WTC11 (cell line): ENCODE measurements around the gene WWOX. TPM values are rescaled to one million over a fixed set of nuclear protein-coding genes. Genes with fewer than 3 reads are reported as not detected.

ENCODE experiments used
- ATAC-seq: fragments of 200-7000 bp; cut with Tn5 transposase; 2 replicates; pipeline ENCODE4 v1.10.0; 2021; ENCODE audit warnings: mild to moderate bottlenecking, moderate library complexity
- CTCF ChIA-PET: fragments of 300-600 bp; sonication (Branson Sonifier 250); formaldehyde crosslinking; loops from one replicate; lab custom pipeline; 2021; ENCODE audit warnings: antibody characterized with exemption; lab: Charles Lee
- POLR2A ChIA-PET: fragments of 350-600 bp; sonication (Branson Sonifier 250); formaldehyde crosslinking; loops from one replicate; lab custom pipeline; 2021; ENCODE audit warnings: antibody characterized with exemption; lab: Charles Lee
- DNase-seq: peaks from one replicate; pipeline ENCODE4 v3.0.0; 2021; ENCODE audit warnings: low spot score
- H3K27ac Mint-ChIP-seq: 2 replicates; pipeline ENCODE4 v1.8.0; 2021; ENCODE audit warnings: mixed read lengths
- H3K27me3 Mint-ChIP-seq: 2 replicates; pipeline ENCODE4 v1.8.0; 2021; ENCODE audit warnings: low read depth, mild to moderate bottlenecking, moderate library complexity, mixed read lengths
- H3K36me3 Mint-ChIP-seq: 2 replicates; pipeline ENCODE4 v1.8.0; 2021; ENCODE audit warnings: mixed read lengths
- H3K4me1 Mint-ChIP-seq: 2 replicates; pipeline ENCODE4 v1.8.0; 2022; ENCODE audit warnings: mixed read lengths
- H3K4me3 Mint-ChIP-seq: 2 replicates; pipeline ENCODE4 v1.8.0; 2021; ENCODE audit warnings: mild to moderate bottlenecking, moderate library complexity, mixed read lengths
- H3K9me3 Mint-ChIP-seq: 2 replicates; pipeline ENCODE4 v1.8.0; 2021; ENCODE audit warnings: mixed read lengths
- ARID4B ChIP-seq: sonication (generic); formaldehyde crosslinking; IDR thresholded peaks from 2 replicates; pipeline ENCODE4 v1.8.0; 2023; ENCODE audit warnings: missing genetic modification reagents, mild to moderate bottlenecking, borderline replicate concordance
- CDX4 ChIP-seq: fragments of 250-450 bp; sonication (Bioruptor Pico); IDR thresholded peaks from 2 replicates; pipeline ENCODE4 v1.9.0; 2021; ENCODE audit warnings: moderate library complexity, mild to moderate bottlenecking, inconsistent platforms, borderline replicate concordance
- GTF2I ChIP-seq: fragments of 250-450 bp; sonication (Bioruptor Pico); conservative IDR thresholded peaks from 2 replicates; pipeline ENCODE4 v1.4.0; 2021; ENCODE audit warnings: mild to moderate bottlenecking
- HMGA2 ChIP-seq: fragments of 250-450 bp; sonication (Bioruptor Pico); IDR thresholded peaks from 2 replicates; pipeline ENCODE4 v1.4.0; 2021; ENCODE audit warnings: mild to moderate bottlenecking, moderate library complexity
- HMGXB4 ChIP-seq: sonication (generic); formaldehyde crosslinking; IDR thresholded peaks from 2 replicates; pipeline ENCODE4 v1.8.1; 2023; ENCODE audit warnings: mild to moderate bottlenecking, moderate library complexity, missing genetic modification reagents
- MAX ChIP-seq: sonication (generic); formaldehyde crosslinking; IDR thresholded peaks from 2 replicates; pipeline ENCODE4 v1.8.0; 2022; ENCODE audit warnings: mild to moderate bottlenecking, missing genetic modification reagents
- NR3C1 ChIP-seq: sonication (generic); formaldehyde crosslinking; conservative IDR thresholded peaks from 2 replicates; pipeline ENCODE4 v1.8.1; 2023; ENCODE audit warnings: low read depth, mild to moderate bottlenecking, missing genetic modification reagents
- OVOL2 ChIP-seq: fragments of 250-450 bp; sonication (Bioruptor Pico); IDR thresholded peaks from 2 replicates; pipeline ENCODE4 v1.9.0; 2021; ENCODE audit warnings: mild to moderate bottlenecking, borderline replicate concordance
- PRDM15 ChIP-seq: sonication (generic); formaldehyde crosslinking; IDR thresholded peaks from 2 replicates; pipeline ENCODE4 v1.8.0; 2022; ENCODE audit warnings: missing genetic modification reagents
- PREB ChIP-seq: sonication (generic); formaldehyde crosslinking; IDR thresholded peaks from 2 replicates; pipeline ENCODE4 v1.8.1; 2022; ENCODE audit warnings: mild to moderate bottlenecking, missing genetic modification reagents, moderate library complexity, borderline replicate concordance
- TCF7 ChIP-seq: sonication (generic); formaldehyde crosslinking; IDR thresholded peaks from 2 replicates; pipeline ENCODE4 v1.8.0; 2022; ENCODE audit warnings: mild to moderate bottlenecking, low read depth, missing genetic modification reagents, moderate library complexity
- TEAD1 ChIP-seq: sonication (generic); formaldehyde crosslinking; IDR thresholded peaks from 2 replicates; pipeline ENCODE4 v1.8.0; 2022; ENCODE audit warnings: mild to moderate bottlenecking, missing genetic modification reagents
- USF2 ChIP-seq: sonication (generic); formaldehyde crosslinking; IDR thresholded peaks from 2 replicates; pipeline ENCODE4 v1.8.1; 2023; ENCODE audit warnings: mild to moderate bottlenecking, missing genetic modification reagents, moderate library complexity
- ZNF416 ChIP-seq: fragments of 250-450 bp; sonication (Bioruptor Pico); IDR thresholded peaks from 2 replicates; pipeline ENCODE4 v1.9.0; 2021; ENCODE audit warnings: mild to moderate bottlenecking, inconsistent platforms
- ZNF423 ChIP-seq: fragments of 250-450 bp; sonication (Bioruptor Pico); IDR thresholded peaks from 2 replicates; pipeline ENCODE4 v2.1.2; 2022; ENCODE audit warnings: mild to moderate bottlenecking, moderate library complexity
- ZNF671 ChIP-seq: fragments of 250-450 bp; sonication (Bioruptor Pico); IDR thresholded peaks from 2 replicates; pipeline ENCODE4 v1.8.0; 2021; ENCODE audit warnings: mild to moderate bottlenecking
- total RNA-seq: library from RNA; stranded (reverse); gene quantifications from 3 replicates; pipeline ENCODE4 v1.2.3, GENCODE V29; 2021

WWOX gene
- total RNA-seq, 1 experiment from 2014 or later = 15.7 TPM

GRCh38 chr16:78434401-78434800 lies 334.9 kb downstream of the WWOX start:
- ATAC-seq (no peak), DNase-seq (no peak)
- no peaks in the 10 kb centered on the region for H3K9me3 Mint-ChIP-seq
- no peak for TF ChIP-seq TEAD1
- TF ChIP-seq HMGA2 (CRISPR knock-in tag) = no peak
- no peak for TF ChIP-seq OVOL2
- no peak for TF ChIP-seq CDX4 (CRISPR knock-in tag)
- no peak for TF ChIP-seq USF2
- no peak for TF ChIP-seq MAX (CRISPR knock-in tag)
- TF ChIP-seq PRDM15 (CRISPR knock-in tag) = no peak
- no peak for TF ChIP-seq ZNF416 (CRISPR knock-in tag)
- TF ChIP-seq TCF7 = no peak
- TF ChIP-seq NR3C1 (CRISPR knock-in tag) = no peak
- ChIA-PET POLR2A (no interaction called here), CTCF (no interaction called here)
- no peaks in the 10 kb centered on the region for H3K27me3 Mint-ChIP-seq
- no peaks in the 10 kb centered on the region for H3K4me1 Mint-ChIP-seq
- H3K36me3 Mint-ChIP-seq = no peaks in the 10 kb centered on the region
- no peak overlapping the region for H3K4me3 Mint-ChIP-seq
- no peak overlapping the region for H3K27ac Mint-ChIP-seq

GRCh38 chr16:78435260-78435659 lies 335.8 kb downstream of the WWOX start:
- TF ChIP-seq HMGXB4 (CRISPR knock-in tag) (no peak), PREB (CRISPR knock-in tag) (no peak), ZNF671 (no peak)
- Mint-ChIP-seq H3K9me3 (no peaks in the 10 kb centered on the region), H3K4me1 (no peaks in the 10 kb centered on the region), H3K27me3 (no peaks in the 10 kb centered on the region), H3K36me3 (no peaks in the 10 kb centered on the region), H3K27ac (no peak overlapping the region), H3K4me3 (no peak overlapping the region)
- DNase-seq = no peak
- no peak for ATAC-seq
- POLR2A ChIA-PET = no interaction called here
- CTCF ChIA-PET = interaction anchor here (1.8 kb wide), 1 partner anchor 10 kb away, joined by 5 read pairs; no protein-coding TSS in a partner anchor

- ATAC-seq (no peak), DNase-seq (no peak)
- no peaks in the 10 kb centered on the region for H3K27me3 Mint-ChIP-seq
- no peak overlapping the region for H3K27ac Mint-ChIP-seq
- ChIA-PET POLR2A (interaction anchor here (0.5 to 0.9 kb wide), 2 partner anchors 62 to 63 kb away, joined by 3 to 4 read pairs; no protein-coding TSS in a partner anchor), CTCF (interaction anchor here (1.8 kb wide), 1 partner anchor 9 kb away, joined by 5 read pairs; no protein-coding TSS in a partner anchor)
- no peaks in the 10 kb centered on the region for H3K36me3 Mint-ChIP-seq
- H3K4me1 Mint-ChIP-seq = no peaks in the 10 kb centered on the region
- H3K4me3 Mint-ChIP-seq = no peak overlapping the region
- no peaks in the 10 kb centered on the region for H3K9me3 Mint-ChIP-seq
- no peak for TF ChIP-seq GTF2I (CRISPR knock-in tag)
- no peak for TF ChIP-seq PREB (CRISPR knock-in tag)
- TF ChIP-seq ARID4B (CRISPR knock-in tag) = no peak
- TF ChIP-seq ZNF423 (CRISPR knock-in tag) = no peak
Measured at GRCh38 chr16:78436023-78436422, 336.6 kb downstream of the WWOX start.
